ENCODE results near the gene ABCA7.
A peak's percentile ranks its signal among the peaks of the same experiment; 100 is the strongest.
"Not testable (repeated sequence)": the region's sequence is repeated elsewhere in the genome, so short reads cannot be mapped to it uniquely, and the experiment has no call there.

The ABCA7 gene

DNA sequence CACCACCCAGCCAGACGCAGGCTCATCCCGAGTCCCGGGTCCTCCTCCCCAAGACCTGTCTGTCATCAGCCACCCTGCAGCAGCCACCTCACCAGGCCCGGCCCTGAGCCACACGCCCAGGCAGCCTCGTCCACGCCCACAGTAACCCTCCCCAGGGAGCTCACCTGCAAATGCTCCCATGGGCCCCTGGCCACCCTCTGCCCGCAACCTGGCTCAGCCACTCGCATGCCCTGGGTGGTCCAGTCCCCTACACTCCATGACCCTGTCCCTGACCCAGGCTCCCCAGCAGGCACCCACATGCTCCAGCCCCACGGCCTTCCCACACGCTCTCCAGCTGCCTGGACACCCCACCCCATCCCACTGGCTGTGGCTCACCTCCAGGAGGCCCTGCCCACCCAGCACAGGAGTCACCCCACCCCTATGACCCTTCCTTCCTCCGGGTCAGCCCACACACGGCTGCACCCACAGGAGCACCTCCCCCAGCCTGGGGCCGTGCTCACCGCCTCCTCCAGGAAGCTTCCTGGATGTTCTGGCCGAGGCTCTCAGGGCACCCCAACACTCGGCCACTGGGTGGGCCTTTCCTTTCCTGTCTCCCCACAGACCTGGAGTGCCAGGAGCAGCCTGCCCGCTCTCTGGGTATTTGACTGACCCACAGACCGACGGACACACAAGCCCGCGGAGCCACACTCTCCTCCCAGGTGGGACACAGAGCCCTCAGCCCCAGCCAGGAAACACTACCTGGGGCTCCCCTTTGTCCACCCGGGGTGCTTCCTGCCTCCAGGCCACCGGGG lies 22.6 kb upstream of the ABCA7 start:
- DNase-seq = no peak

DNA sequence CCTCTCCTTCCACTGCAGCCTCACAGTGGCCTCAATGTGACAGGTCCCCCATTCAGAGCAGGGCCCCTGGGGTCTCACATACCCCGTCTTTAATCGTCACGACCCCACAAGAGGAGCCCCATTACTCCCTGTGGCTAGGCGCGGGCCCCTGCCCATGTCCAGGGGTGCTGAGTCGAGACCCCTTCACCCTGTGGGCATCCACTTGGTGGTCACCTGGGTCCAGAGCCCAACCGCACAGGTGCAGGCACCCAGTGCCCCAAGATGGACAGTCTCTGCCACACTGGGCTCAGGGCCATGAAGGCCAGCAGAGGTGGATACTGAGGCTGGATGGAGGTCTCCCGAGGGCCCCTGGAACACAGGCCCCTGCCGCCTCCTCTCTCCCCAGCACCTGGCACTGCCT lies 22.0 kb upstream of the ABCA7 start:
- no peak for DNase-seq

DNA sequence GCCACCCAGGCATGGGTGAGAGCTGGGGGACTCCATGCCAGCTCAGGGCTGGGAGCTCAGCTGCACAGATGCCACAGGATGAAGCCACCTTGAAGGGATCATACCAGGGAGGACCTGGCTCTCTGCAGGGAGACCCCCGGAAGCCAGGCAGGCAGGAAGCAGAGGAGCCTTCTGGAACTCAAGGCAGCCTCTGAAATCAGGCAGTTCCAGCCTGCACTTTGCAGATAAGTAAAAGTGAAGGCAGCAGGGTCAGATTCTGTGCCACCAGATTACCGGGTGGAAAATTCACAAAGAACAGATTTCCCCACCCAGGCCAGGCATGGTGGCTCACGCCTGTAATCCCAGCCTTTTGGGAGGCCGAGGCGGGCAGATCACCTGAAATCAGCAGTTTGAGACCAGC lies 21.5 kb upstream of the ABCA7 start:
- DNase-seq = no peak

DNA sequence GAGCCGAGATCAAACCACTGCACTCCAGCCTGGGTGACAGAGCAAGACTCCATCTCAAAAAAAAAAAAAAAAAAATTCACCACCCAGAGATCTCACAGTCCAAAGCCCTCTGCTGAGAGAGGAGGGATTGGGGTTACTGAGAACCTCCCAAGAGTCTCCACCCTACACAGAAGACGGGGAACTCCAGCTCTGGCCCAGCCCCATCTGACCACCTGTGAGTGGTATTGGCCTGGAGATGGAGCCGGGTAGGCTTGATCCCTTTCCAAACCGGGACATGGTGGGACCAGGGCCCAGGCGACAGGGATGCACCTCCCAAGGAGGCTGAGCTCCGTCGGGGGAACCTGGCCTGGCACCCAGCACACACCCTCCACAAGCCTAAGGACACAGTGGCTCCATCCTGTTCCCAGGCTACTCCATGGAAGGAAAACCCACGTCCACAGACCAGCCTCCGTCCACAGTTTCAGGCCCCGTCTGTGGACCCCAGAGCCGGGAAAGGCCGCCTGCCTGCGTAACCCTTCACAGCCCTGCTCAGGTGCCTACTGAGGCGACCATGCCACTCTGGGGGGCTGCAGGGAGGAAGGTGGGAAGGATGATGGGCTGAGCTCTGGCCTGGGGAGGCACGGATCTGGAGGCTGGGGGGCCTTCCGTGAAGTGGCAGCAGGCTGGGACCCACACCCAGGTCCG lies 20.8 kb upstream of the ABCA7 start:
- no peak for DNase-seq

DNA sequence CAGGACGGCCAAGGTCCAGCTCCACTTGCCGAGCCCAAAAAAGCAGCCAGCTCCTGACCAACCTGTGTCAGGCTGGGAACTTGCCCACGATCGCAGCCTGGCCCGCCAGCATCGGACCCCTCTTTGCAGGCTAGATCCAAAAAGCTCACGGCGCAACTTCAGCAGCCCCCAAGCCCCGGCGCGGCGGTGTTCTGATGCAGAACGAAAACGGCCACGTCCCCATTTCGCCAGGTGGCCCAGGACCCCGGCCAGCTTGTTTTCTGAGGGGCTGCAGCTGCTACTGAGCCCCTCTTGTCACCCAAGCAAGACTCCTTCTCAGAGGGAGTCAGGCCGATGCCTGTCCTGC lies 20.3 kb upstream of the ABCA7 start:
- DNase-seq = no peak

DNA sequence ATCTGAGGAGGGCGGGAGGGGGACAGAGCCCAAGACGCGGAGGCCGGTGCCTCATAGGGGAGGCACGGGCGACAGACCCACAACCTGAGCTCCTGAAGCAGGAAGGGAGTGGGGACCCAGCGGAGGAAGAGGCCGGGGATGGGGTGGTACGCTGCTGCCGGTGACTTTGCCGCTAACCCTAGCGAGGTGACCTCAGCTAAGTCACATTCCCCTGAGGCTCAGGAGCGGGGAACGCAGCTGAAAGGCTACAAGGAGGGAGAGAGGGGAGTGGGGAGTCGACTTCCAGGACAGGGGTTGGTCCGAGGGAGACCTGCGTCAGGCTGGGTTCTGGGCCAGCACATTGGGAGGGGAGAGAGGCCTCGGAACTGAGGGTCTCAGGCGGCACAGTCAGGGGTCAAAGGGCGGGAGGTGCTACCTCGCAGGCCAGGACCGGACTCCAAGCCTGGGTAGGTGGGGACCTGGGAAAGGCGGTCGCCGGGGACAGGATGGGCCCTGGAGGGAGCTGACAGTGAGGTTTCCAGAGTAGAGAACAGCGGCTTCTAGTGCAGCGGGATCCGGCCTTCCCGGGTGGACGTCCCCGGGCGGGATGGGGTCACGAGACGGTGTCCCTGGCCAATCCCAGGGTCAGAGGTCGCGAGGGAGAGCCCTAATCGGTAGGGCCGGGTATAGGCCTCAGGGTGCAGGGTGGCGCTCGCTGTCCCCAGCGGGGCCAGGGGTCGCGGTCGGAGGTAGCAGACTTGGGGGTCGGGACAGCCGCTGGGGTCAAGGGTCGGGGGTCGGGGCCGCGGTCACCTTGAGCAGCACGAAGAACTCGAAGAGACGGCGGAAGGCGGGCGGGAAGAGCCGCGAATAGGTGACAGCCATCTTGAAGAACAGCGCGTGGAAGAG lies 19.7 kb upstream of the ABCA7 start:
- no peak for DNase-seq

DNA sequence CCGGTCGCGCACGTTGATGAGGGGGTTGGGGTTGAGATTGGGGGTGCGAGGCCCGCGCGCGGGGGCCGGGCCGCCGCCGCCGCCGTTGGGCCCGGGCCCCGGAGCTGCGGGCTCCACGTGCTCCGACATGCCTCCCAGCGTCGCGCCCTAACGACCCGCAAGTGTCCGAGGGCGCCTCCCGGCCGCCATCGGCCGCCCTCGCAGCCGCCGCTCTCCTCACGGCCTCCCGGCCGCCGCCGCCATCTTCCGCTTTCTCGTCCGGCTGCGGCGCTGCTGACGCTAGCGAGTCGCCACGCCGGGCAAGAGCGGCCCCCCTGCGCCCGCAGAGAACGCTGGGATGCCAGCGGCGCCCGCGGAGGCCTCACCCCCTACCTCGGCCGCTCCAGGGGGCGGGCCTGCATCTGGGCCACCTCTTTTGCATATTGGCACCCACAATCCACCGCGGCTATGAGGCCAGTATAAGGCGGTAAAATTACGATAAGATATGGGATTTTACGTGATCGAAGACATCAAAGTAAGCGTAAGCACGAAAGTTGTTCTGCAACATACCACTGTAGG lies 19.0 kb upstream of the ABCA7 start, which contains the start of gene TMEM259:
Gene TMEM259, minus strand, starts transcription at position 256 of the 558 bp plus-strand sequence. Its CDS starts 127 bp downstream, at position 129.
- peak; percentile 89 to 93 for DNase-seq

DNA sequence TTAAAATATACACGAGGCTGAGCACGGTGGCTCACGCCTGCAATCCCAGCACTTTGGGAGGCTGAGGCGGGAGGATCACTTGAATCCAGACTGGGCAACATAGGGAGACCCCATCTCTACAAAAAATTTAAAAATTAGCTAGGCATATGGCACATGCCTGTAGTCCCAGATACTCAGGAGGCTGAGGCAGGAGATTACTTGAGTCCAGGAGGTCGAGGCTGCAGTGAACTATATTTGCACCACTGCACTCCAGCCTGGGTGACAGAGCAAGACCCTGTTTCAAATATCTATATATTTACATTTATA lies 16.1 kb upstream of the ABCA7 start:
- DNase-seq = not testable (repeated sequence)

DNA sequence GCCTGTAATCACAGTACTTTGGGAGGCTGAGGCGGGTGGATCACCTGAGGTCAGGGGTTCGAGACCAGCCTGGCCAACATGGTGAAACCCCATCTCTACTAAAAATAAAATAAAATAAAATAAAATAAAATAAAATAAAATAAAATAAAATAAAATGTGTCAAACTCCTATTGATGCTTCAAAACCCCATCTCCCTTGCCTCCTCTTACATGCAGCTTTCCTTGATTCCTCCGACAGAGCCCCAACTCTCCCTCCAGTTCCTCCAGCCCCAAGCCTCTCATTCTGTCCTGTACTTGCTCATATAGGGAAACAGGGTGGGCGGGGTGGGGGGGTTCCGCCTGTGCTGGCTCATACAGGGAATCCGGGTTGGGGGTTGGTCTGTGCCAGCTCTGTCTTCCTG lies 14.8 kb upstream of the ABCA7 start:
- not testable (repeated sequence) for DNase-seq

DNA sequence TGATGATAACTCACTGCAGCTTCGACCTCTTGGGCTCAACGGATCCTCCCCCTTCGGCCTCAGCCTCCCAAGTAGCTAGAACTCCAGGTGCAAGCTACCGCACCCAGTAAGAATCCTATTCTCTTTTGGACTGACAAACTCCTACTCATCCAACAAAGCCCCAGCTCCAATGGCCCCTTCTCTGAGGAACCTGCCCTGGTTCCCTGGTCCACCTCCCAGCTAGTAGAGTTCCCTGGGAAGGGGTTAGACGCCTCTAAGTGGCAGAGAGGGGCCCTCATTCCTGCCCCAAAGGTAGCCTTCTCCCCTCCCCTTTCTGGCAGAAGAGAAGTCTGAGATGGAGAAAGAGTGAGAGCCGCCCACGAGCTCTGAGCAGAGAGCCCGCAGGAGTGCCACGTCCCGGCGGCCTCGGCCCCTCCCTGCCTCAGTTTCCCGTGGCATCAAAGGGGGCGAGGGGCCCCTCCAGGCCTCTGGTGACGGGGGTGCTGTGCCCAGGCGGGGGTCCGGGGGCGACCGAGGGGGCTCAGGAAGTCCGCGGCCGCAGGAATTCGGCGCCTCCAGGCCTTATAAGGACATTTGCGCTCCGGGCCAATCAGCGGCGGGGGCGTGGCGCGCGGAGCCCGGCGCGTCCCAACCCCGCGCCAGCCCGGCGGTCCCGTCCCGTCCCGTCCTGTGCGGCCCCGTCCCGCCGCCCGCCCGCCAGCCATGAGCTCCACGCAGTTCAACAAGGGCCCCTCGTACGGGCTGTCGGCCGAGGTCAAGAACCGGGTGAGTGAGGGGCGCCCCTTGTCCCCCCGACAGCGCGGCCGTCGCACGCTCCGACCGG lies 13.7 kb upstream of the ABCA7 start, which contains the start of gene CNN2:
Gene CNN2, plus strand, starts transcription at position 649 of the 823 bp plus-strand sequence. Its CDS starts 54 bp downstream, at position 703.
- DNase-seq = peak; percentile 50 to 53

DNA sequence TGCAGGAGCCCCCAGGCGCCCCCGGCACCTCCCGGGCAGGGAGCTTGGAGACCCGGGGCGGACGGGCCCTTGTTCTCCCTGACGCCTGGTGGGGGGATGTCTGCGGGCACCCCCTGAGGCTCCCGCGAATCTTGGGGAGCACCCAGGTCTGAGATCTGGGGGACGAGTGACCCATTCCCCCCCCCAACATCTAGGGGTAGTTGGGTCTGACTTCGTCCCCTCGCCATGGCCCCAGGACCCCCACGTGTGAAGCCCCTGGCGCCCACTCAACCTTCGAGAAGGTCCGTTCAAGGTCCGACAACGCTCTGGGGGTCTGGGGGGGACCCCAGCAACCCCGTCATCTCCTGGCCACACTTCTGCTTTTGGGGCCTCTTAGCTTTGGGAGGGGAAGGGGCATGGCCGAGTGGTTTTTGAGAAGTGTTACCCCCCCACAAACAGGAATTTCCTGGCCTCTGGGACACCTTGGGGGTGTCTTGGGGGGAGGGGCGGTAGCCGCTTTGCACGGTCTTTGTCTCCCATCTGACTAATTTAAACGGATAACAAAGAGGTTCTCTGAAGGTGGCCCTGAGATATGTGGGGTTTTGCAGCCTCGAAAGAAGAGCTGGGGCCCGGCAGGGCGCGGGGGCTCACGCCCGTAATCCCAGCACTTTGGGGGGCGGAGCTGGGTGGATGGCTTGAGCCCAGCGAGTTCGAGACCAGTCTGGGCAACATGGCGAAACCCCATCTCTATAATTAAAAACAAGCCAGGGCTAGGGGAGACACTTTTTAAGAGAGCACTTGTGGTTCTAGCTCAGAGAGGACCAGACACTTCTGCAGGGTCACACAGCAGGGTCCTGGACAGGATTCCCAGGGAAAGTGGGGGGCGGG lies 12.9 kb upstream of the ABCA7 start:
- DNase-seq = peak; percentile 20 to 25

DNA sequence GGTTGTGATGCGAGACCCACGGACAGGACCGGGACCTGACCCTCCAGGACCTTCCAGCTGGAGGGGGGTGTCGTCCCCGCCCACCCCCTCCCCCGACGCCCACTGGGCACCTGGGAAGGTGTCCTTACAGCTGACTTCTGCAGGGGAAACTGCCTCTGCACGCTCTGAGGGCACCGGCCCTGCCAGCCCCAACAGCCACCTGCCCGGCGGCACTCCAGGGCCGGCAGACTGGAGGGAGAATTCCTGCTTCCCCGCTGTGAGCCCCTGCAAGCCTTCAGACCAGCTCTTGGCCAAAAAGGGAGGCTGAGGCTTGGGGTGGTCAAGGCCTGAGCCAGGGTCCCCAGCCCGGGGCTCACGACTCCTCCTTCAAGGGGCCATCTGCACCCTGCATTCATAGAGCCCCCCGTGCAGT lies 12.3 kb upstream of the ABCA7 start:
- DNase-seq = no peak

DNA sequence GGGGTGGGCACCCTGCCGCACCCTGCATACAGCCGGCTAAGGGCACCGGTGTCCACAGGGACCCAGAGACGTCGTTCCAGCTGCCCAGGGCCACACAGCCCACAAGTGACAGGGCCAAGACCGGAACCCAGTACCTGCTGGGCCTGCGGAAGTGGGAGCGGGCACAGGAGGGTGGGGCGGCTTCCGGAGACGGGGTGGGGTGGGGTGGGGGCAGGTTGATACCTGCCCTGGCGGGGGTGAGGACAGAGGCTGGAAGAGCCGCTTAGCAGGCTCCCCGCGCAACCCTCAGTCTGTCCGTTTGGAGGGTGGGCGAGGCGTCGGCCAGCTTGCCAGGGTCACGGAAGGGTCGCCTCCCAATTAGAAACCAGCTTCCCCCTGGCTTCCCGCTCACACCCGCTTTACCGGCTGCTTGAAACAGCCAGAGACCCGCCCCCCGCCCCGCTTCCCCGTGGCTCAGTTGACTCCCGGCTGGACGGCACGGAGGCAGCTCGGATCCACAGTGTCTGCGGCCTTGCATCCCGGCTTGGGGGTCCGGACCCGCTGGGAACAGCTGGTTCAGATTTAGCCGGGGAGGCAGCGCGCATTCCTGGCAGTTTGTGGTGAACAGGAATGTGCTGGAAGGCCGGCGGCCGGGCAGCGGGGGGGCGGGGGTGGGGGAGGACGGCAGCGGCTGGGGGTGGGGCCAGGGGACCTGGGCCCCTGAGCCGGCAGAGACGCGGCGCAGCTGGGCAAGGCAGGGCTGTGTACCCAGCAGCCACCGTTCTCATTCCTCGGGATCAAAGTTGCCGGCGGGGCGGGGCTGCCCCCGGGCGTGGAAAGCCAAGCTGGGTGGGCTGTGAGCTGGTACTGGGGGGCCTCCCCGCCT lies 11.6 kb upstream of the ABCA7 start:
- DNase-seq = peak in 1 of 2 experiments; percentile 6

DNA sequence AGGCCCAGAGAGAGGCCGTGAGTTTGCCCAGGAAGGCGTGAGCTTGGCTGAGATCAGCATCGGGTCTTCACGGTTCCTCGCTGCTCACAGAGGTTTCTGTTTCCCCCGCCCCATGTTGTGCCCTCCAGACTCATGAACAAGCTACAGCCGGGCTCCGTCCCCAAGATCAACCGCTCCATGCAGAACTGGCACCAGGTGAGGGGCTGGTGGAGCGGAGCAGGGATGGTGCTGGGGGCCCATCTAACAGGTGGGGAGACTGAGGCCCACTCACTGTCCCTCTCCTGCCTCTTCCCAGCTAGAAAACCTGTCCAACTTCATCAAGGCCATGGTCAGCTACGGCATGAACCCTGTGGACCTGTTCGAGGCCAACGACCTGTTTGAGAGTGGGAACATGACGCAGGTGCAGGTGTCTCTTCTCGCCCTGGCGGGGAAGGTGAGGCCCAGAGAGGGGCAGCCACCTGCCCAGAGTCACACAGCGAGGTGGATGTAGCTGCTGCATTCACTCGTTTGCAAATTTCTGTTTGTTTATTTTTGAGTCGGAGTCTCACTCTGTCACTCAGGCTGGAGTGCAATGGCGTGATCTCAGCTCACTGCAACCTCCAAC lies 7.5 kb upstream of the ABCA7 start:
- no peak for DNase-seq

DNA sequence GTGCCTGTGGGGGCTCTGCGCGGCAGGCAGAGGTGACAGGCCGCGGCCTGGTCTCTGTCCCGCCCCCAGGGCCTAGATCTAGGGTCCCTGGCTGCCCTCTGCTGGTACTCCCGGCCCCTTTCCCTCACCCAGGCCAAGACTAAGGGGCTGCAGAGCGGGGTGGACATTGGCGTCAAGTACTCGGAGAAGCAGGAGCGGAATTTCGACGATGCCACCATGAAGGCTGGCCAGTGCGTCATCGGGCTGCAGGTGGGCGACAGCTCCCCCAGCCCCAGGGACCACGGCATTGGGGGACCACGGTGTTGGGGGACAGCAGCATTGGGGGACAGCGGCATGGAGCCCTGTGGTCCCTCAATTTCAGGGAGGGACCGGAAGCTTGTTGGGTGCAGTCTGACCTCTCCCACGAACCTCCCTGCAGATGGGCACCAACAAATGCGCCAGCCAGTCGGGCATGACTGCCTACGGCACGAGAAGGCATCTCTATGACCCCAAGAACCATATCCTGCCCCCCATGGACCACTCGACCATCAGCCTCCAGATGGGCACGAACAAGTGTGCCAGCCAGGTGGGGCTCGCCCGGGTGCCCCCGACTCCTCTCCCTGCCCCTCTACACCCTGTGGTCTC lies 3.8 kb upstream of the ABCA7 start:
- no peak for DNase-seq

DNA sequence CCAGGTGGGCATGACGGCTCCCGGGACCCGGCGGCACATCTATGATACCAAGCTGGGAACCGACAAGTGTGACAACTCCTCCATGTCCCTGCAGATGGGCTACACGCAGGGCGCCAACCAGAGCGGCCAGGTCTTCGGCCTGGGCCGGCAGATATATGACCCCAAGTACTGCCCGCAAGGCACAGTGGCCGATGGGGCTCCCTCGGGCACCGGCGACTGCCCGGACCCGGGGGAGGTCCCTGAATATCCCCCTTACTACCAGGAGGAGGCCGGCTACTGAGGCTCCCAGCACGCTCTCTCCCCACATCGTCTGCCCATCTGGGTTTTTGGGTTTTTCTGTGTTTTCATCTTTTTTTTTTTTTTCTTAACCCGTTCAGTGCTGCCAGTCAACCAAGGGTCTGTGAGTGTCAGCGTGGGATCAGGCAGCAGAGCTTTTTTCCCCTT lies 2.3 kb upstream of the ABCA7 start:
- no peak for DNase-seq

DNA sequence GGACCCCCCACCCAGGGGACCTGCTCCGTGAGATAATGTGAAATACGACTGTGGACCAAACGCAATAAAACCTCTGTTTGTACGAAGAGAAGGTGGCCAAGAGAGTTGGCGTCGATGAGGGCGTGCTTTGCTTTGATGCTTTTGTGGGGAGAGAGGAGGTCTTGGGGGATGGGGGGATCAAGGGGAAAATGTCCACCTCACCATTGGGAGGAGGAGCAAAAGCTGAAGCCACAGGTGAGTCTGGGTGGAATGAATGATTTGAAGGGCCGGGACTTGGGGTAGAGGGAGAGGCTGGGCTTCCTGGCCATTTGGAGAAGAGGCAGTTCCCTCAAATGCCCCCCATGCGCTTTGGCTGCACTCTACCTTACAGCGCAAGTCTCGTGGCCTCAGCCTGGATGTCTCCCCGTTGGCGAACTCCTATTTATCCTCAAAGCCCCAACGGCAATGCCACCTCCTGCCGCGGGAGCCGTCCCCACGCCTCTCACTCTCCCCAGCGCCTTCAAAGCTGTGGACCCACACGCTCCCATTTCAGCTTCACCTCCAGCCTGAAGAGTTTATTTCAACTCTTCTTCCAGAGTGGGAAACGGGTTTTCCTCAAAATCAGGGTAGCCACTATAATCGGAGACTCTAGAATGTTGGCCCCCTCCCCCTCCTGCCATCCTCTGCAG lies 795 bp upstream of the ABCA7 start:
- no peak for DNase-seq

DNA sequence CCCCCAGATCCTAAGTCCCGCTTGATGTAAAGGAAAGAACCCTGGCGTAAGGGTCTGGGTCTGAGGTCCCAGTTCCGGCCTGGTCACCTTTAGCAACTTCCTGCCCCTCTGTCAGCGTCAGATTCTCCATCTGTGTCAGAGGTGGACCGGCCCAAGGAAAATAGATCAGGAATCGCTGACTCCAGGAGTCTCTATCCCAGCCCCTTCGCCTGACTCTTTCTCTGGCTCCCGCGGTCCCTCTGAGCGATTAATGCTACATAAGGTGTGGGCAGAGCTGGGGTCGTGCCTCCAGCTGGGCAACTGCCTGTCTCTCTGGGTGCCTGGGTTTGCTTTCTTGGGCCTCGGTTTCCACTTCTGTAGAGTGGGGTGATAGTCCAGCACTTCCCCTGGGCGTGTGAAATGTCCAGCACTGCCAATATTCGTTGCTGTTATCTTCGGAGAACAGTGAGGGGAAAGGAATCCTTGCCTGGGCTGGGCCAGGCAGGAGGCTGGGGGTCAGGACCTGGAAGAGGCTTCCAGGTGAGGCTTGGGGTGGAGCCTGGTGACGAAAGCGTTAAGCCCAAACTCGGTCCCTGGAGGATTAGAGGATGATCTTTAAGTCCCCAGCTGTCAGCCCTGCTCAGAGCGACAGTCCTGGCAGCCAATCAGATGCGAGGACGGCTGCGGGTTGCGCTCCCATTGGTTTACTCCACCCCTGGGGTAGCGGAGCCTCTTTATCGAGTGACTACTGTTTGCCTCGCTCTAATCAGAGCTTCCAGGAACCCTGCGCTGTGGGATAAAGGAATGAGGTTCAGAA lies 767 bp downstream of the ABCA7 start:
- DNase-seq = peak; percentile 86 to 89
